Measurements from ENCODE around the gene KTN1.
A peak's percentile ranks its signal among the peaks of the same experiment; 100 is the strongest.

KTN1 gene

GRCh38 chr14:55578511-55578910 is 1.5 kb upstream of the KTN1 start:
- DNase-seq = peak; percentile 10

- DNase-seq = peak; percentile 30
Measured at GRCh38 chr14:55580470-55581341, 699 bp downstream of the KTN1 start.

GRCh38 chr14:55581342-55581771 is 1.4 kb downstream of the KTN1 start:
- DNase-seq = no peak

GRCh38 chr14:55582746-55583145 is 2.7 kb downstream of the KTN1 start:
- no peak for DNase-seq

GRCh38 chr14:55583942-55584468 is 4.0 kb downstream of the KTN1 start:
- DNase-seq = no peak

GRCh38 chr14:55585854-55586253 is 5.8 kb downstream of the KTN1 start:
- DNase-seq = no peak

GRCh38 chr14:55586411-55586810 is 6.4 kb downstream of the KTN1 start:
- DNase-seq = no peak

- no peak for DNase-seq
Measured at GRCh38 chr14:55587847-55588246, 7.8 kb downstream of the KTN1 start.

- no peak for DNase-seq
Measured at GRCh38 chr14:55588259-55588699, 8.3 kb downstream of the KTN1 start.

- DNase-seq = no peak
Measured at GRCh38 chr14:55589171-55589570, 9.2 kb downstream of the KTN1 start.

- DNase-seq = no peak
Measured at GRCh38 chr14:55592436-55592835, 12.4 kb downstream of the KTN1 start.

GRCh38 chr14:55593698-55594097 is 13.7 kb downstream of the KTN1 start:
- DNase-seq = no peak

GRCh38 chr14:55599250-55599879 is 19.4 kb downstream of the KTN1 start:
- no peak for DNase-seq

GRCh38 chr14:55600784-55601561 is 21.0 kb downstream of the KTN1 start:
- no peak for DNase-seq

- no peak for DNase-seq
Measured at GRCh38 chr14:55603401-55603953, 23.5 kb downstream of the KTN1 start.

- no peak for DNase-seq
Measured at GRCh38 chr14:55604488-55604887, 24.5 kb downstream of the KTN1 start.

GRCh38 chr14:55604900-55605418 is 25.0 kb downstream of the KTN1 start:
- no peak for DNase-seq

GRCh38 chr14:55605793-55606192 is 25.8 kb downstream of the KTN1 start:
- DNase-seq = no peak

- no peak for DNase-seq
Measured at GRCh38 chr14:55607386-55607785, 27.4 kb downstream of the KTN1 start.

GRCh38 chr14:55609681-55610080 is 29.7 kb downstream of the KTN1 start:
- no peak for DNase-seq

GRCh38 chr14:55610713-55611370 is 30.8 kb downstream of the KTN1 start:
- no peak for DNase-seq

GRCh38 chr14:55611859-55612258 is 31.9 kb downstream of the KTN1 start:
- no peak for DNase-seq

Measured in midbrain (tissue), 1 donor.